Left lobe of liver (tissue), 2 donors: ENCODE measurements around the gene TADA3. TPM values are rescaled to one million over a fixed set of nuclear protein-coding genes. Genes with fewer than 3 reads are reported as not detected.

Experiments
- ATAC-seq: fragments of 200-7000 bp; cut with Tn5 transposase; one replicate; pipeline ENCODE4 v1.9.1; 2020; ENCODE audit warnings: mild to moderate bottlenecking, moderate library complexity
- DNase-seq: peaks from one replicate; pipeline ENCODE4 v3.0.0-alpha.2; 2020; ENCODE audit warnings: low spot score
- total RNA-seq: library from RNA; stranded (reverse); gene quantifications from one replicate; pipeline ENCODE4 v1.2.1, GENCODE V29; 2021
- donor health status: DM: no; HTN: no; CAD: no; lungs with moderate emphysema.
- donor health status: DM: no; HTN: yes; CAD: no.

The TADA3 gene
- total RNA-seq, 1 donor from 2014 or later: 25.8 TPM

DNA sequence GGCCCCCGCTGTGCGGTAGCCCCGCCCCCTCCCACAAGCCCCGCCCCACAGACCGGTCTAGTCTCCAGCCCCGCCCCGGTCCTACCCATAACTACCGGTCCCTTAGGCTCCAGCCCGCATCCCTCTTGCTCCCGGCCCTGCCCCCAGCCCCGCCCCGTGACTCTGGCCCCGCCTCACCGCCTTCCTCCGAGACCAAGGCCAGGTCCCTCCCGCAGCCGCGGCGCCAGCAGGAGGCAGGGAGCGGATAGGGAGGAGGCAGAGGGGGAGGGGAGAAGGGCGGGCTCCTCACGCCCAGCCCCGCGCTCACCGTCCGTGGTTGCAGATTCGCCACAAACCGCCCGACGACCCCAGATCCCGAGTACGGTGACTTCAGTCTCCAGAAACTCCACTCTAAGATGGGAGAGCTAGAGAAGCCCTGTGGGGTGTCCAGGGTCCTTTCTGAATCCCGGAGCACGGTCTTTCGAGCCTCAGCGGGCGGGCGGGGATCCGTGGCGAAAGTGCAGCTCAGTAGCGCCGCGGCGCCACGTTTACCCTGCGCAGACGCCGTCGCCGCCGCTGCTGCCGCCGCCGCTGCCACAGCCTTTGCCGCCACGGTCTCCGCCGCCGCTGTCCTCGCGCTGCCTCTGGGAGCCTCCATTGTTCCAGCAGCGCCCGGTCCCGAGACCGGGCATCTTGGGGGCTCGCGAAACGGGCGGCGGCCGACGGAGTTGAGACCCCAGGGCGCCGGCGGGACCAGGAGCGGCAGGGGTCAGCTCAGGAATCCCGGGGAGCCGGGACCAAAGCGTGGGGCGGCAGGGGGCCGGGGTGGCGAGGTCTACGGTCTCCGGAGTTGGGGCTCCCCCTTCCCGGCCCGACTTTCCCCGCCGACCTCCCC lies 60.8 kb downstream of the TADA3 start, which contains the start of gene BRPF1:
Gene BRPF1, plus strand, starts transcription at position 530 of the 874 bp plus-strand sequence. CDS start 2,406 bp downstream, outside the sequence.
- DNase-seq (peak; percentile 100), ATAC-seq (peak; percentile 95)

DNA sequence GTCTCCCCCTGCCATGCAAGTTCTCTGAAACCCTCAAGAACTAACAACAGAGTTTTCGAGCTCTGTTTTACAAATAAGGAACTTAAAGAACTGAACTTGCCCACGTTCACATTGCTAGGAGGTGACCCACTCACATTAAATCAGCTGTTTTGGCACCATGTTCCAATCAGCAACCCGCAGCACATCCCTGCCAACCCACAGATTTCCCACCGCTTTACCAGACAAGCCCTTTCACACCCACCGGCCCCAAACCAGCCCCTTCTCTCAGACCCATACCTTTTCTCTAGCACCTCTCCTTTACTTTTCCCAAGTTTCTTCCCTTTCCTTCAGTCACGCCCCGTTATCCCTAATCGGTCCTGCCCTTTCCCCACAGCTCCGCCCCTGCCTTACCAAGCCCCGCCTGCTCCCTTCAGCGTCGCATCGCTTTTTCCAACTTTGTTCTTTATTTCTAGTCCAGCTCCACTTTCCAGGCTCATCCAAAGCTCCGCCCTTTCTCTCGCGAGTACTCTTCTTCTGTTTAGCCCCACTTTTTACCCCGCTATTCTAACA lies 61.5 kb downstream of the TADA3 start:
- DNase-seq: no peak

More for the DNA sequence above, 61.5 kb downstream of the TADA3 start:
- peak; percentile 69 for ATAC-seq

Other genes with a start within 250 kb of the TADA3 start
- gene LHFPL4, start 238.7 kb downstream of the TADA3 start, total RNA-seq: 0.28 TPM
- 18.7 TPM for gene MTMR14, start 143.0 kb downstream of the TADA3 start, total RNA-seq
- gene CPNE9, start 88.6 kb downstream of the TADA3 start, total RNA-seq: not detected
- 5.9 TPM for gene BRPF1, start 60.7 kb downstream of the TADA3 start, total RNA-seq
- gene OGG1, start 42.5 kb downstream of the TADA3 start, total RNA-seq: 16.0 TPM
- gene CAMK1, start 22.5 kb downstream of the TADA3 start, total RNA-seq: 24.6 TPM
- gene ARPC4, start 609 bp upstream of the TADA3 start, total RNA-seq: 42.1 TPM
- 7.1 TPM for gene TTLL3, start 17.8 kb upstream of the TADA3 start, total RNA-seq
- 21.1 TPM for gene RPUSD3, start 51.5 kb upstream of the TADA3 start, total RNA-seq
- gene CIDEC, start 87.8 kb upstream of the TADA3 start, total RNA-seq: 0.83 TPM
- 21.4 TPM for gene JAGN1, start 98.1 kb upstream of the TADA3 start, total RNA-seq
- gene IL17RE, start 110.4 kb upstream of the TADA3 start, total RNA-seq: 2.5 TPM
- 52.2 TPM for gene IL17RC, start 124.6 kb upstream of the TADA3 start, total RNA-seq
- 41.0 TPM for gene CRELD1, start 141.4 kb upstream of the TADA3 start, total RNA-seq
- 0.50 TPM for gene PRRT3, start 159.9 kb upstream of the TADA3 start, total RNA-seq
- gene EMC3, start 194.4 kb upstream of the TADA3 start, total RNA-seq: 64.2 TPM
- 0.65 TPM for gene FANCD2, start 234.0 kb upstream of the TADA3 start, total RNA-seq